OCI-LY7 (cell line): ENCODE results near the gene ABL1. TPM values are rescaled to one million over a fixed set of nuclear protein-coding genes. Genes with fewer than 3 reads are reported as not detected.

Source experiments
- BruUV-seq: library from RNA; stranded (reverse); fragments of 400-500 nt; replicated peaks from 2 replicates; lab custom pipeline; 2021; lab: Mats Ljungman, UMichigan
- CTCF ChIA-PET: fragments of 300-600 bp; sonication (Branson Sonifier 250); formaldehyde crosslinking; loops from one replicate; lab custom pipeline; 2022; ENCODE audit warnings: antibody characterized with exemption; ENCODE audit not compliant: unreplicated experiment; lab: Charles Lee
- POLR2A ChIA-PET: fragments of 300-600 bp; sonication (Branson Sonifier 250); formaldehyde crosslinking; loops from one replicate; lab custom pipeline; 2022; ENCODE audit warnings: antibody characterized with exemption; lab: Charles Lee
- DNase-seq: peaks from one replicate; pipeline ENCODE4 v3.0.0-alpha.2; 2015; ENCODE audit warnings: low spot score
- H2AFZ ChIP-seq: fragments of 200-600 bp; sonication (generic), shearing (Covaris generic); 2 replicates; pipeline ENCODE4 v1.6.1; 2014; ENCODE audit warnings: mild to moderate bottlenecking, antibody characterized with exemption, low read length, moderate library complexity
- H3K27ac ChIP-seq: fragments of 200-600 bp; sonication (generic); 2 replicates; pipeline ENCODE4 v1.5.1; 2014; ENCODE audit warnings: mixed run types, low read depth, mild to moderate bottlenecking, moderate library complexity, low read length, inconsistent platforms; ENCODE audit not compliant: poor library complexity, severe bottlenecking
- H3K36me3 ChIP-seq: fragments of 200-600 bp; sonication (generic); 2 replicates; pipeline ENCODE4 v1.6.1; 2014; ENCODE audit warnings: mild to moderate bottlenecking, antibody characterized with exemption, low read length, moderate library complexity, mixed read lengths; ENCODE audit not compliant: insufficient read depth
- H3K4me1 ChIP-seq: fragments of 200-600 bp; sonication (generic); 2 replicates; pipeline ENCODE4 v1.5.1; 2014; ENCODE audit warnings: mild to moderate bottlenecking, low read length; ENCODE audit not compliant: insufficient read depth, poor library complexity, severe bottlenecking
- H3K4me2 ChIP-seq: fragments of 200-600 bp; sonication (generic); 2 replicates; pipeline ENCODE4 v1.6.1; 2014; ENCODE audit warnings: mild to moderate bottlenecking, low read length
- H3K4me3 ChIP-seq: fragments of 200-600 bp; sonication (generic); 2 replicates; pipeline ENCODE4 v1.5.1; 2014; ENCODE audit warnings: mild to moderate bottlenecking, low read depth, low read length; ENCODE audit not compliant: poor library complexity, severe bottlenecking
- H3K79me2 ChIP-seq: fragments of 200-600 bp; sonication (generic); 2 replicates; pipeline ENCODE4 v1.6.1; 2016; ENCODE audit warnings: low read depth, mild to moderate bottlenecking, low read length, moderate library complexity, mixed read lengths; ENCODE audit not compliant: insufficient read depth
- H3K9me2 ChIP-seq: fragments of 200-600 bp; sonication (generic); 2 replicates; pipeline ENCODE4 v1.6.1; 2016; ENCODE audit warnings: mild to moderate bottlenecking, low read length, mixed read lengths; ENCODE audit not compliant: insufficient read depth
- H3K9me3 ChIP-seq: fragments of 200-600 bp; sonication (generic); 2 replicates; pipeline ENCODE4 v1.6.1; 2014; ENCODE audit warnings: mild to moderate bottlenecking, mixed run types, low read length, mixed read lengths
- H4K20me1 ChIP-seq: fragments of 200-600 bp; sonication (generic); 2 replicates; pipeline ENCODE4 v1.6.1; 2014; ENCODE audit warnings: mild to moderate bottlenecking, antibody characterized with exemption, low read length, moderate library complexity, mixed read lengths; ENCODE audit not compliant: insufficient read depth
- EZH2phosphoT487 ChIP-seq: fragments of 200-600 bp; sonication (generic); IDR thresholded peaks from 2 replicates; pipeline ENCODE4 v1.6.1; 2018; ENCODE audit warnings: low read depth, borderline replicate concordance, mild to moderate bottlenecking, mixed run types, antibody characterized with exemption, low read length, moderate library complexity, mixed read lengths
- intact Hi-C: fragments of 100-400 bp; cut with micrococcal nuclease; formaldehyde crosslinking; loops from one replicate; pipeline ENCODE4 v1.10.0; 2022; ENCODE audit not compliant: unreplicated experiment
- total RNA-seq, 2 experiments: library from RNA; depleted of rRNA in 1 of 2; stranded (reverse); fragments of >200 nt in 1 of 2; shearing (Covaris generic) in 1 of 2; gene quantifications; 2 replicates each; pipeline ENCODE4 v1.2.3, GENCODE V29; 2014 to 2022
- TF ChIP-seq, protein P1 (sequence below): fragments of 200-600 bp; sonication (generic); conservative IDR thresholded peaks from 2 replicates; pipeline ENCODE4 v1.5.1; 2014; ENCODE audit warnings: mild to moderate bottlenecking, antibody characterized with exemption, low read length, moderate library complexity, mixed read lengths

The ABL1 gene
- total RNA-seq, 2 experiments from 2014 or later: 8.1 to 28.3 TPM

DNA sequence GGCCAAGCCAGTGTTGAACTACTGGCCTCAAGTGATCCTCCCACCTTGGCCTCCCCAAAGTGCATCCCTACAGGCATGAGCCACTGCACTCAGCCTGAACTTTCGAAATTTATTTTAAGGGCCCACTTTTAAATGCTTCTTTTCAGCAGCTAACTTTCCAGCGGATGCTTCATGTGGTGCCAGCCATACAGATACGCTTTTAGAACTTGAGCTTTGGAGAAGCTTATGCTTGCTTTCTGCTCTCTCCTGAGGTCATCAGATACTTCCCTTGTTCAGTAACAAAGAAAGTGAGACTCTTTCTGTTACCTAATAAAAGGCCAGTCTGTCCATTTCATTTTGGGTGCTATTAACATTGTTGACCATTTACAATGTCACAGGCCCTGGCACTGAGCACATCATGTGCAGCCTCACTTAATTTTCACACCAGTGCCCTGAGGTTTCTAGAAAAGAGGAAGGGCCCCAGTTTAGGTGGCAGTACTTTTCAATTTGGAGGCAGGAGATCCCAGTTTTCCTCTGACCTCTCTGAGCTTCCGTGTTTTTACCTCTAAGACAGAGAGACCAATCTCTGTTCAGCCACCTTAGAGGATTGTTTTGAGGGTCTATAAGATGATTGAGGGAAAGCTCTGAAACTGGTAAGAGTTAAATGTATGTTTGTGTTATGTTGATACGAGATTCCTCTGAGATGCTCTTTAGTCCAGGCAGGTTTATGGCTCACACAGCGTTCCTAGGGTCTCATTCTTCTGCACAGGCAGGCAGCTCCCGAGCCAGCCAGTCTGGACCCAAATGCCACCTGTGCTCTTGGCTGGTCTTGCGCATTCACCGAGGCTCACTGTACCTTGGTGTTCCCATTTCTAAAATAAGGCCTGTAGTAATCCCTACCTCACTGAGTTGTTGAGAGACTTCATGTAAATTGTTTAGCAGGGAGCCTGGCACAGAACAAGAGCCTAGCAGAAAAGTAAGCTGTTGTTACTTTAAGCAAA, 4.4 kb downstream of the ABL1 start:
- ChIA-PET CTCF (no interaction called here), POLR2A (interaction anchor here (0.6 kb wide), 1 partner anchor 364 kb away, joined by 3 read pairs; no protein-coding TSS in a partner anchor)
- Histone ChIP-seq H4K20me1 (peaks cover 10% of the 10 kb centered on the region; the same call in 1 of the 2 replicates), H3K4me1 (no peaks in the 10 kb centered on the region), H3K27ac (no peak overlapping the region), H3K9me3 (no peaks in the 10 kb centered on the region), H3K79me2 (no peaks in the 10 kb centered on the region), H3K4me3 (no peak overlapping the region), H3K36me3 (no peaks in the 10 kb centered on the region), H3K4me2 (no peak overlapping the region), H3K9me2 (no peaks in the 10 kb centered on the region), H2AFZ (no peak overlapping the region)
- no TSS peak for BruUV-seq
- DNase-seq: no peak
- intact Hi-C loops: no loop called here
- no peak for TF ChIP-seq EZH2phosphoT487
- TF ChIP-seq, protein P1, sequence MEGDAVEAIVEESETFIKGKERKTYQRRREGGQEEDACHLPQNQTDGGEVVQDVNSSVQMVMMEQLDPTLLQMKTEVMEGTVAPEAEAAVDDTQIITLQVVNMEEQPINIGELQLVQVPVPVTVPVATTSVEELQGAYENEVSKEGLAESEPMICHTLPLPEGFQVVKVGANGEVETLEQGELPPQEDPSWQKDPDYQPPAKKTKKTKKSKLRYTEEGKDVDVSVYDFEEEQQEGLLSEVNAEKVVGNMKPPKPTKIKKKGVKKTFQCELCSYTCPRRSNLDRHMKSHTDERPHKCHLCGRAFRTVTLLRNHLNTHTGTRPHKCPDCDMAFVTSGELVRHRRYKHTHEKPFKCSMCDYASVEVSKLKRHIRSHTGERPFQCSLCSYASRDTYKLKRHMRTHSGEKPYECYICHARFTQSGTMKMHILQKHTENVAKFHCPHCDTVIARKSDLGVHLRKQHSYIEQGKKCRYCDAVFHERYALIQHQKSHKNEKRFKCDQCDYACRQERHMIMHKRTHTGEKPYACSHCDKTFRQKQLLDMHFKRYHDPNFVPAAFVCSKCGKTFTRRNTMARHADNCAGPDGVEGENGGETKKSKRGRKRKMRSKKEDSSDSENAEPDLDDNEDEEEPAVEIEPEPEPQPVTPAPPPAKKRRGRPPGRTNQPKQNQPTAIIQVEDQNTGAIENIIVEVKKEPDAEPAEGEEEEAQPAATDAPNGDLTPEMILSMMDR: no peak

DNA sequence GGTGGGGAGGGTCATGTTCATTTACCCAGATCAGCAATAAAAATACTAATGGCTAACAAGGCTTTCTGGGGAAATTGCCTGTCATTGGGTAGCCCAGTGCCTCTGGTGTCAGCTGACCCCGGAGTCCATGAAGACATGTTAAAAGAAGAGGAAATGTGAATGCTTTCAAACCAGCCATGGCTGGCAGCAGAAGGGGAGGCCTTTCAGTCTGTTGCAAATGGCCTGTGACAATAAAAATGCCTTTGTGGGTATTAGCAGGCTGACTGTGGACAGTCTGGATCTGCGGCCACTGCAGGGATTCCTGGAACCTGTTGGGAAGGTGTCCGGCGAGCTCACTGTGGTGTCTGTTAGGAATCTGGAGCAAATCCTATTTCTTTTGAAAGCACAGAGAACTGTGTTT, 7.5 kb downstream of the ABL1 start:
- peaks cover 3% of the 10 kb centered on the region; the same call in 1 of the 2 replicates for H4K20me1 ChIP-seq
- H3K79me2 ChIP-seq: no peaks in the 10 kb centered on the region
- H3K4me2 ChIP-seq: no peak overlapping the region
- CTCF ChIA-PET: no interaction called here
- H3K27ac ChIP-seq: no peak overlapping the region
- H3K36me3 ChIP-seq: no peaks in the 10 kb centered on the region
- no peak overlapping the region for H2AFZ ChIP-seq
- no peaks in the 10 kb centered on the region for H3K9me2 ChIP-seq
- no TSS peak for BruUV-seq
- POLR2A ChIA-PET: no interaction called here
- no peaks in the 10 kb centered on the region for H3K4me1 ChIP-seq
- H3K9me3 ChIP-seq: no peaks in the 10 kb centered on the region
- TF ChIP-seq EZH2phosphoT487: no peak
- TF ChIP-seq, protein P1: no peak
- intact Hi-C loops: no loop called here
- H3K4me3 ChIP-seq: no peak overlapping the region
- DNase-seq: no peak
